ENCODE measurements around the gene CAMK2A.

The CAMK2A gene

GRCh38 chr5:150315245-150315644 lies 25.7 kb upstream of the CAMK2A start:
- DNase-seq (ENCODE audit: low read depth) = no peak

GRCh38 chr5:150313921-150314716 lies 24.5 kb upstream of the CAMK2A start:
- DNase-seq (ENCODE audit: low read depth) = no peak

GRCh38 chr5:150313501-150313900 lies 23.9 kb upstream of the CAMK2A start:
- no peak for DNase-seq (ENCODE audit: low read depth)

- no peak for DNase-seq (ENCODE audit: low read depth)
Measured at GRCh38 chr5:150312518-150312917, 22.9 kb upstream of the CAMK2A start.

- DNase-seq (ENCODE audit: low read depth) = no peak
Measured at GRCh38 chr5:150311015-150311692, 21.6 kb upstream of the CAMK2A start.

- DNase-seq (ENCODE audit: low read depth) = no peak
Measured at GRCh38 chr5:150310246-150310645, 20.7 kb upstream of the CAMK2A start.

GRCh38 chr5:150309886-150310239 lies 20.3 kb upstream of the CAMK2A start:
- no peak for DNase-seq (ENCODE audit: low read depth)

GRCh38 chr5:150309101-150309885 lies 19.7 kb upstream of the CAMK2A start:
- DNase-seq (ENCODE audit: low read depth) = no peak

- DNase-seq (ENCODE audit: low read depth) = no peak
Measured at GRCh38 chr5:150307617-150308426, 18.2 kb upstream of the CAMK2A start.

GRCh38 chr5:150306775-150307174 lies 17.2 kb upstream of the CAMK2A start:
- DNase-seq (ENCODE audit: low read depth) = no peak

GRCh38 chr5:150305557-150305956 lies 16.0 kb upstream of the CAMK2A start:
- no peak for DNase-seq (ENCODE audit: low read depth)

- no peak for DNase-seq (ENCODE audit: low read depth)
Measured at GRCh38 chr5:150305095-150305494, 15.5 kb upstream of the CAMK2A start.

GRCh38 chr5:150304481-150305081 lies 15.0 kb upstream of the CAMK2A start:
- no peak for DNase-seq (ENCODE audit: low read depth)

GRCh38 chr5:150303660-150304386 lies 14.2 kb upstream of the CAMK2A start:
- DNase-seq (ENCODE audit: low read depth) = no peak

GRCh38 chr5:150303070-150303615 lies 13.6 kb upstream of the CAMK2A start:
- DNase-seq (ENCODE audit: low read depth) = no peak

GRCh38 chr5:150302301-150303069 lies 12.9 kb upstream of the CAMK2A start, which contains the start of gene ARSI:
Gene ARSI (minus strand): TSS chr5:150302905. CDS start chr5:150302373, 532 bp downstream.
- no peak for DNase-seq (ENCODE audit: low read depth)

GRCh38 chr5:150301901-150302300 lies 12.3 kb upstream of the CAMK2A start:
- no peak for DNase-seq (ENCODE audit: low read depth)

GRCh38 chr5:150301170-150301505 lies 11.6 kb upstream of the CAMK2A start:
- DNase-seq (ENCODE audit: low read depth) = no peak

GRCh38 chr5:150300496-150301169 lies 11.1 kb upstream of the CAMK2A start:
- DNase-seq (ENCODE audit: low read depth) = no peak

All from stimulated activated CD8-positive, alpha-beta memory T cell treated with anti-CD3 and anti-CD28 coated beads, Interleukin-12 subunit alpha, Interleukin-12 subunit beta, amount 100 ng/mL, for 1 hour (primary cell).